Naive thymus-derived CD4-positive, alpha-beta T cell (primary cell): ENCODE data around the gene FKBP5. TPM values are rescaled to one million over a fixed set of nuclear protein-coding genes. Genes with fewer than 3 reads are reported as not detected.
A peak's percentile ranks its signal among the peaks of the same experiment; 100 is the strongest.

Experiments
- ATAC-seq: fragments of 150-1000 bp; cut with Tn5 transposase; 2 replicates; pipeline ENCODE4 v1.10.0; 2021; ENCODE audit warnings: mild to moderate bottlenecking, moderate library complexity
- CTCF ChIA-PET: fragments of 350-600 bp; sonication (Branson Sonifier 250); formaldehyde crosslinking; loops from one replicate; lab custom pipeline; 2021; ENCODE audit warnings: antibody characterized with exemption; lab: Charles Lee
- POLR2A ChIA-PET: fragments of 350-600 bp; sonication (Branson Sonifier 250); formaldehyde crosslinking; loops from one replicate; lab custom pipeline; 2021; ENCODE audit warnings: antibody characterized with exemption, inconsistent platforms; lab: Charles Lee
- DNase-seq, 9 donors: peaks; one replicate each; pipeline versions ENCODE4 v3.0.0 to v3.0.0-alpha.2; 2020 to 2022; ENCODE audit warnings: mixed read lengths in 1 of 9
- H3K27ac ChIP-seq: one replicate; pipeline ENCODE4 v1.7.0; 2013; ENCODE audit warnings: mild to moderate bottlenecking, low read depth, low read length, moderate library complexity
- H3K27me3 ChIP-seq, 2 donors: one replicate each; pipeline ENCODE4 v1.7.0; 2013; ENCODE audit warnings: low read length in 2 of 2, mild to moderate bottlenecking in 2 of 2, moderate library complexity in 2 of 2; ENCODE audit not compliant: control insufficient read depth in 2 of 2, insufficient read depth in 2 of 2
- H3K36me3 ChIP-seq, 3 experiments: 1 replicate in 2 of 3; 2 replicates in 1 of 3; pipeline ENCODE4 v1.7.0; 2013; ENCODE audit warnings: low read length in 3 of 3, mild to moderate bottlenecking in 3 of 3, moderate library complexity in 1 of 3; ENCODE audit not compliant: insufficient read depth in 3 of 3, control insufficient read depth in 2 of 3
- H3K4me1 ChIP-seq, 2 donors: one replicate each; pipeline ENCODE4 v1.7.0; 2013; ENCODE audit warnings: low read length in 2 of 2, mild to moderate bottlenecking in 2 of 2, moderate library complexity in 1 of 2; ENCODE audit not compliant: control insufficient read depth in 2 of 2, insufficient read depth in 2 of 2
- H3K4me3 ChIP-seq: 2 replicates; pipeline ENCODE4 v1.7.0; 2013; ENCODE audit warnings: mild to moderate bottlenecking, low read length
- H3K9me3 ChIP-seq, 3 experiments: 1 replicate in 2 of 3; 2 replicates in 1 of 3; pipeline ENCODE4 v1.7.0; 2013; ENCODE audit warnings: low read length in 3 of 3; ENCODE audit not compliant: control insufficient read depth in 2 of 3
- H3K27ac Mint-ChIP-seq, 9 donors: one replicate each; pipeline ENCODE4 v1.8.0; 2020 to 2022; ENCODE audit warnings: mixed read lengths in 9 of 9, mild to moderate bottlenecking in 8 of 9, moderate library complexity in 5 of 9, inconsistent platforms in 2 of 9
- H3K27me3 Mint-ChIP-seq, 5 donors: one replicate each; pipeline ENCODE4 v1.8.0; 2021 to 2022; ENCODE audit warnings: mixed read lengths in 5 of 5, mild to moderate bottlenecking in 1 of 5
- H3K36me3 Mint-ChIP-seq, 5 donors: one replicate each; pipeline ENCODE4 v1.8.0; 2020 to 2022; ENCODE audit warnings: mixed read lengths in 5 of 5, mild to moderate bottlenecking in 3 of 5, inconsistent platforms in 1 of 5
- H3K4me1 Mint-ChIP-seq, 7 donors: one replicate each; pipeline ENCODE4 v1.8.0; 2020 to 2022; ENCODE audit warnings: mixed read lengths in 7 of 7, mild to moderate bottlenecking in 3 of 7, inconsistent platforms in 1 of 7
- H3K4me3 Mint-ChIP-seq, 10 donors: one replicate each; pipeline ENCODE4 v1.8.0; 2020 to 2022; ENCODE audit warnings: mild to moderate bottlenecking in 10 of 10, mixed read lengths in 10 of 10, moderate library complexity in 6 of 10, inconsistent platforms in 2 of 10
- H3K9me3 Mint-ChIP-seq, 11 donors: one replicate each; pipeline ENCODE4 v1.8.0; 2020 to 2022; ENCODE audit warnings: mixed read lengths in 11 of 11, mild to moderate bottlenecking in 4 of 11, inconsistent platforms in 1 of 11, moderate library complexity in 1 of 11
- intact Hi-C, 2 donors: fragments of 100-400 bp; cut with micrococcal nuclease; formaldehyde crosslinking; loops; one replicate each; pipeline ENCODE4 v1.15.1; 2023
- polyA plus RNA-seq, 2 donors: library from polyadenylated mRNA; unstranded; fragments of 300-500 nt; fragmentation: Illumina TruSeq; gene quantifications; one replicate each; pipeline ENCODE4 v1.2.3, GENCODE V29; 2021
- total RNA-seq, 6 experiments: library from RNA in 5 of 6; stranded (reverse) in 5 of 6; gene quantifications; 1 replicate in 5 of 6; 2 replicates in 1 of 6; pipeline ENCODE4 v1.2.3 and lab custom pipeline; 2021 to 2026

Gene FKBP5
- total and polyA plus RNA-seq, 7 experiments from 2014 or later: 56.7 to 324 (median 80.2) TPM

DNA sequence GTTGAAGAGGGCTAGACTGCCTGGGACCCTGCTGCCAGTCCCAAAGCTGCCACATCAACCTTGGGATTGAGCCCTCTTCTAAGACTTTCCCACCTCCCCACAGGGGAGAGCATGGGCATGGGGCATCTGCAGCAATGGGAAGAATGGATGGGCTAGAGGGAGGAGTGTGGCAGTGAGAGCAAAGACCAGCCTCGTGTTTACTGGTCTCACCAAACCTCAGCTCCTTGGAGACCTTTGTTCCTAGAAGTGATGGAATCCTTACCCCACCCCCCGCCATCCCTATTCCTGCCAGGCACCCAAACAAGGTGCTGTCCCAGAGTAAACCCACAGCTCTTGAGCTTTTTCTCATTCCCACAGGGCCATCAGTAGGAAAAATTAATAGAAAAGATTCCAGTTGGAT lies 28.1 kb upstream of the FKBP5 start:
- H3K4me3 Mint-ChIP-seq: peak overlapping the region in 3 of 10 donors; percentile 63 to 75 (median 72)
- ChIA-PET POLR2A (interaction anchor here (0.7 to 5.3 kb wide), 3 partner anchors 13 to 93 kb away, joined by 3 to 71 read pairs (median 4); no protein-coding TSS in a partner anchor), CTCF (interaction anchor here (0.8 to 2.6 kb wide), 3 partner anchors 11 to 19 kb away, joined by 3 to 13 read pairs (median 5); partner anchors contain the start of gene ARMC12)
- H3K27ac Mint-ChIP-seq: peak overlapping the region in 6 of 9 donors; percentile 14 to 95 (median 88)
- H3K4me1 ChIP-seq: peaks cover 17 to 47% of the 10 kb centered on the region in 2 donors
- H3K9me3 Mint-ChIP-seq: peaks cover 0 to 2% (median 0%) of the 10 kb centered on the region in 11 donors
- peaks cover 0 to 3% (median 0%) of the 10 kb centered on the region in 5 donors for H3K36me3 Mint-ChIP-seq
- ATAC-seq (no peak), DNase-seq (no peak)
- intact Hi-C loops: loop anchor here in 1 of 2 donors (1.0 kb wide), 1 partner anchor 20 kb away; no protein-coding TSS in a partner anchor
- no peaks in the 10 kb centered on the region for H3K27me3 Mint-ChIP-seq
- no peak overlapping the region for H3K27ac ChIP-seq
- peaks cover 44 to 72% (median 69%) of the 10 kb centered on the region in 7 donors for H3K4me1 Mint-ChIP-seq
- H3K36me3 ChIP-seq: no peaks in the 10 kb centered on the region
- no peaks in the 10 kb centered on the region for H3K27me3 ChIP-seq
- H3K4me3 ChIP-seq: no peak overlapping the region
- no peaks in the 10 kb centered on the region for H3K9me3 ChIP-seq

GRCh38 chr6:35713006-35713767 lies 24.5 kb upstream of the FKBP5 start:
- POLR2A ChIA-PET: interaction anchor here (0.8 to 1.5 kb wide), 3 partner anchors 9 to 14 kb away, joined by 3 to 6 read pairs (median 4); no protein-coding TSS in a partner anchor
- Histone ChIP-seq H3K4me1 (peaks cover 7 to 21% of the 10 kb centered on the region in 2 donors), H3K27me3 (no peaks in the 10 kb centered on the region), H3K27ac (no peak overlapping the region), H3K36me3 (no peaks in the 10 kb centered on the region), H3K9me3 (no peaks in the 10 kb centered on the region), H3K4me3 (no peak overlapping the region)
- ATAC-seq (no peak), DNase-seq (no peak)
- CTCF ChIA-PET: interaction anchor here (1.9 kb wide), 1 partner anchor 24 kb away, joined by 7 read pairs; the partner anchor contains the start of gene ARMC12
- H3K4me3 Mint-ChIP-seq: no peak overlapping the region
- intact Hi-C loops: no loop called here
- H3K4me1 Mint-ChIP-seq: peaks cover 23 to 54% (median 51%) of the 10 kb centered on the region in 7 donors
- peaks cover 0 to 5% (median 3%) of the 10 kb centered on the region in 5 donors for H3K36me3 Mint-ChIP-seq
- peaks cover 0 to 5% (median 0%) of the 10 kb centered on the region in 11 donors for H3K9me3 Mint-ChIP-seq
- H3K27ac Mint-ChIP-seq: peak overlapping the region in 4 of 9 donors; percentile 41 to 71 (median 54)
- H3K27me3 Mint-ChIP-seq: no peaks in the 10 kb centered on the region

DNA sequence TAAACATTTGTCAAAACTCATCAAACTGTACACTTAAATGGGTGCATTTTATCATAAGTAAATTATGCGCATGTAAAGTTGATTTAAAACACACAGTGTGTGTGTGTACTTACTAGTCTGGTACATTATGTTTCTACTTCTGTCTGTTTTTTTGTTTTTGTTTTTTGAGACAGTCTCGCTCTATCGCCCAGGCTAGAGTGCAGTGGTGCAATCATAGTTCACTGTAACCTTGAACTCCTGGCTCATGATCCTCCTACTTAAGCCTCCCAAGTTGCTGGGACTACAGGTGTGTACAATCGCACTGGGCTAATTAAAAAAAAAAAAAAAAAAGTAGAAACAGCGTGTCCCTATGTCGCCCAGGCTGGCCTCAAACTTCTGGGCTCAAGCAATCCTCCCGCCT lies 23.0 kb upstream of the FKBP5 start:
- H3K9me3 ChIP-seq: no peaks in the 10 kb centered on the region

GRCh38 chr6:35710241-35710847 lies 21.6 kb upstream of the FKBP5 start:
- CTCF ChIA-PET: interaction anchor here (1.6 kb wide), 1 partner anchor 26 kb away, joined by 4 read pairs; the partner anchor contains the start of gene ARMC12
- intact Hi-C loops: no loop called here
- H3K36me3 Mint-ChIP-seq: peaks cover 0 to 5% (median 2%) of the 10 kb centered on the region in 5 donors
- H3K4me3 ChIP-seq: no peak overlapping the region
- no peak overlapping the region for H3K4me3 Mint-ChIP-seq
- no peaks in the 10 kb centered on the region for H3K27me3 Mint-ChIP-seq
- H3K9me3 Mint-ChIP-seq: peaks cover 0 to 3% (median 0%) of the 10 kb centered on the region in 11 donors
- no peaks in the 10 kb centered on the region for H3K27me3 ChIP-seq
- ATAC-seq (peak; percentile 59), DNase-seq (peak in 1 of 9 donors; percentile 51)
- peak overlapping the region in 2 of 9 donors; percentile 3 to 18 for H3K27ac Mint-ChIP-seq
- no peak overlapping the region for H3K27ac ChIP-seq
- peaks cover 6 to 29% (median 24%) of the 10 kb centered on the region in 7 donors for H3K4me1 Mint-ChIP-seq
- POLR2A ChIA-PET: no interaction called here
- H3K4me1 ChIP-seq: no peaks in the 10 kb centered on the region
- no peaks in the 10 kb centered on the region for H3K9me3 ChIP-seq
- H3K36me3 ChIP-seq: no peaks in the 10 kb centered on the region

More for the DNA sequence above, 23.0 kb upstream of the FKBP5 start:
- peaks cover 12 to 39% (median 37%) of the 10 kb centered on the region in 7 donors for H3K4me1 Mint-ChIP-seq
- ChIA-PET CTCF (interaction anchor here (1.6 kb wide), 1 partner anchor 24 kb away, joined by 4 read pairs; the partner anchor contains the start of gene ARMC12), POLR2A (interaction anchor here (0.6 kb wide), 1 partner anchor 71 kb away, joined by 3 read pairs; no protein-coding TSS in a partner anchor)
- no peak for ATAC-seq
- DNase-seq: no peak
- no peaks in the 10 kb centered on the region for H3K27me3 Mint-ChIP-seq
- H3K27ac Mint-ChIP-seq: no peak overlapping the region
- H3K4me3 ChIP-seq: no peak overlapping the region
- H3K36me3 Mint-ChIP-seq: peaks cover 0 to 5% (median 2%) of the 10 kb centered on the region in 5 donors
- H3K36me3 ChIP-seq: no peaks in the 10 kb centered on the region
- no peak overlapping the region for H3K4me3 Mint-ChIP-seq
- H3K4me1 ChIP-seq: peaks cover 0 to 6% of the 10 kb centered on the region in 2 donors
- intact Hi-C loops: no loop called here
- no peaks in the 10 kb centered on the region for H3K27me3 ChIP-seq
- peaks cover 0 to 3% (median 0%) of the 10 kb centered on the region in 11 donors for H3K9me3 Mint-ChIP-seq
- H3K27ac ChIP-seq: no peak overlapping the region

DNA sequence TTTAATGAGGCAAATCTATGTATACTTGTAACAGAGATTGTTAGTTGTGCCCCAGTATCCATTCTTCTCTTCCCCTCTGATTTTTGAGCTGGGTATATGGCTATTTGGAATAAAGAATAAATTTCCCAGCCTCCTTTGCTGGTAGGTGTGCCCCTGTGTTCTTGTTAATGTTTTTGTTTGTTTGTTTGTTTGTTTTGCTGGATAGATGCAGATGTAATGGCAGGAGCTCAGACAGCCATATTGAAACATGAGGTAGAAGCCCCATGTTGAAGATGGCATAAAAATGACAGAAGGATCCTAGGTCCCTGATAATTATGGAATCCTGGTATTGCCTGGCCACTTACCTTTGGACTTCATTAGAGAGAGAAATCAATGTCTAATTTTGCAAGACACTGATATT lies 19.9 kb upstream of the FKBP5 start:
- no peak for ATAC-seq
- Histone ChIP-seq H3K9me3 (no peaks in the 10 kb centered on the region), H3K36me3 (no peaks in the 10 kb centered on the region), H3K27me3 (no peaks in the 10 kb centered on the region), H3K27ac (no peak overlapping the region), H3K4me3 (no peak overlapping the region), H3K4me1 (no peaks in the 10 kb centered on the region)
- POLR2A ChIA-PET: no interaction called here
- intact Hi-C loops: no loop called here
- Mint-ChIP-seq H3K27ac (peak overlapping the region in 1 of 9 donors; percentile 36), H3K9me3 (peaks cover 0 to 5% (median 2%) of the 10 kb centered on the region in 11 donors), H3K4me3 (no peak overlapping the region), H3K4me1 (peaks cover 6 to 25% (median 19%) of the 10 kb centered on the region in 7 donors), H3K27me3 (no peaks in the 10 kb centered on the region), H3K36me3 (peaks cover 2 to 8% (median 4%) of the 10 kb centered on the region in 5 donors)
- CTCF ChIA-PET: no interaction called here
- no peak for DNase-seq

DNA sequence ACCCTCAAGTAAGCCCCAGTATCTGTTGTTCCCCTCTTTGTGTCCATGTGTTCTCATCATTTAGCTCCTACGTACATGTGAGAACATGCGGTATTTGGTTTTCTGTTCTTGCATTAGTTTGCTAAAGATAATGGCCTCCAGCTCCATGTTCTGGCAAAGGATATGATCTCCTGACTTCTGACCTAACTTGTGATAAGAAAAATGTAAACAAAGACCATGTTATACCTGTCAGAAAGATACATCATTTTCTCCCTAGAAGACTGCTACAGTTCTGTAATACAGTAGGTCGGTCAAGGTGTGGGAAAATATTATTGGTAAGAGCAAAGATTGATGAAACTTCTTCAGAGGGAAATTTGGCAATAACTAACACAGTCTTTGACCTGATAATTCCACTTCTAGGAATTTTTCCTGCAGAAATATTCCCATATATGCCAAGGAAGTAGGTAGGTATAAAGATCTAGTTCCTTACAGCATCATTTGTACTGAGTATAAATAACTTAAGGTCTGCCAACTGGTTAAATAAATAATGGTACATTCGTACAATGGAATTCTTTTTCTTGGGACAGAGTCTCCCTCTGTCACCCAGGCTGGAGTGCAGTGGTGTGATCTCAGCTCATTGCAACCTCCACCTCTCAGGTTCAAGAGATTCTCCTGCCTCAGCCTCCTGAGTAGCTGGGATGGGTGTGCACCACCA lies 19.1 kb upstream of the FKBP5 start:
- ChIA-PET CTCF (no interaction called here), POLR2A (no interaction called here)
- Mint-ChIP-seq H3K4me3 (no peak overlapping the region), H3K27me3 (no peaks in the 10 kb centered on the region), H3K4me1 (peaks cover 4 to 18% (median 12%) of the 10 kb centered on the region in 7 donors), H3K9me3 (peaks cover 0 to 5% (median 2%) of the 10 kb centered on the region in 11 donors), H3K27ac (peak overlapping the region in 1 of 9 donors; percentile 66), H3K36me3 (peaks cover 2 to 8% (median 4%) of the 10 kb centered on the region in 5 donors)
- Histone ChIP-seq H3K4me1 (no peaks in the 10 kb centered on the region), H3K27ac (no peak overlapping the region), H3K9me3 (no peaks in the 10 kb centered on the region), H3K36me3 (no peaks in the 10 kb centered on the region), H3K27me3 (no peaks in the 10 kb centered on the region), H3K4me3 (no peak overlapping the region)
- no peak for ATAC-seq
- DNase-seq: no peak
- intact Hi-C loops: no loop called here
